ENCODE data around the gene B4GALT2. TPM values are rescaled to one million over a fixed set of nuclear protein-coding genes. Genes with fewer than 3 reads are reported as not detected.

B4GALT2 gene
- total RNA-seq, 1 experiment from 2014 or later, result 159 TPM

DNA sequence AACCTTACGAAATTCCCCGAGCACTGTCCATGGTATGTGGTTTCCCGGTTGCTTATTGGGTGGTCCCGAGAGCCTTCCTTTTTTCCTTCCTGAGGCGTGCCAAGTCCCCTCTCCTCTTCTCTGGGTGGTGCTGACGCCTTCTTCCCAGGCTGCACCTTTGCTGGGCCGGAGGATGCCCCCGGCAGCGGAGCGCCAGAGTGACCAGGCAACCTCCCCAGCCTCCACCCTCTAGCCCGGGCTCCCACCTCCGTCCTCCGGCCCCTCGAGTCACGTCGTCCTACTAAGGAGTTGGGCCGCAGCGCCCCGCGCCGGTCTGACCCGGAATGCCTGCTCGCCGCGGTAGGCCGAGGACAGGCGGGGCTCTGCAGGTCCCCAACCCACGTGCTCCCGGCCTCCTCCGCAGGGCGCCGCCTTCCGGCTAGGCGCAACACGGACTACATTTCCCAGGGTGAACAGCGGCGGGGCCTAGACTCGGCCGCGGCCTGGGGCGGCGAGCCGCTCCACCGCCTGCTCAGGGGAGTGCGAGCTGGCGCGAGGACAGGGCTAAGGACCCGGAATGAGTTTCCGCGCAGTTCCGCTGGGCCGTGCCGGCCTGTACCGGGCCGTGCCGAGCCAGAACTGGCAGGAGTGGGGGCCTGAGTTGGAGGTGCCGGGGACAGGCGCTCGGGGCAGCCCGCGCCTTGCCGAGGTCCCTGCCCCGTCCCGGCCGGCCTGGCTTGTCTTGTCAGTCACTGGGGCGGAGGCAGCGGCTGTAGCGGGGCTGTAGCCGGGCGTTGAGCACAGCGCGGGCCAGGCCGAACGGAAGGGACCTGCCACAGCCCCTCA lies 32.6 kb upstream of the B4GALT2 start, which contains the start of gene IPO13:
IPO13 (plus strand) TSS at position 715 of the 825 bp plus-strand sequence. CDS start 651 bp downstream, outside the sequence.
- peak; percentile 94 for DNase-seq (ENCODE audit: low spot score)

DNA sequence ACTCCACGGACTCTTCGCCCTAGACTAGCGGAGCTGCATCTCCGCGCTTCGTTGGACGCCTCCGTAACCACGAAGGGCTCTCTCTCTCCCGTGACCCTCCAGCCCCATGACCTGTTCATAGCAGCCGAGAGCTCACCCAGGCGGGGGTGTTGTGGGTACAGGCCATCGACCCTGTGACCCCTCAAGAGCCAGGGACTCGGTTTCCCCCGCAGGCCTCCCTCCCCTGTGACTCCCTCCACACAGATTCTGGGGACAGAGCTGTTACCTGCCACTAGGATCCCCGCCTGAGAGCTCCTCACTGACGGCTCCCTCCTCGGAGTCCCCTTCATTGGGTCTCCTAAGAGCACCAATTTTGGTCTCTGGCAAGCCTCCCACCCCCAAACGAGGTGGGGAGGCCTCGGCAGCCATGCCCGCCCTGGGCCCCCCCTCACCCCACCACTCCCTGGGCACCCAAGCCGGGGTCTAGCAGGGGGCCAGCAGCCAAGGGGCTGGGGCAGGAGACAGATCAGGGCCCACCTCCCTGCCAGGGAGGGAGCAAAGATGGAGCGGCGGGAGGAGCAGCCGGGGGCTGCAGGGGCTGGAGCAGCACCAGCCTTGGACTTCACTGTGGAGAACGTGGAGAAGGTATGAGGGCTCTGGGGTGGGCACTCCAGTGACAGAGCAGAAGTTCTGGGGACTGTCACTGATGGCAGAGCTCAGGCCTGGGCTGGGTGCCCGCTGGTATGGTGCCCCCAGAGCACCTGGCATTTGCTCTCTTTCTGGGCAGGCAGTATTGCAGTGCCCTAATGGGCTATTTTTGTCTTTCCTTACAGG lies 31.7 kb upstream of the B4GALT2 start:
- DNase-seq (ENCODE audit: low spot score), result no peak

DNA sequence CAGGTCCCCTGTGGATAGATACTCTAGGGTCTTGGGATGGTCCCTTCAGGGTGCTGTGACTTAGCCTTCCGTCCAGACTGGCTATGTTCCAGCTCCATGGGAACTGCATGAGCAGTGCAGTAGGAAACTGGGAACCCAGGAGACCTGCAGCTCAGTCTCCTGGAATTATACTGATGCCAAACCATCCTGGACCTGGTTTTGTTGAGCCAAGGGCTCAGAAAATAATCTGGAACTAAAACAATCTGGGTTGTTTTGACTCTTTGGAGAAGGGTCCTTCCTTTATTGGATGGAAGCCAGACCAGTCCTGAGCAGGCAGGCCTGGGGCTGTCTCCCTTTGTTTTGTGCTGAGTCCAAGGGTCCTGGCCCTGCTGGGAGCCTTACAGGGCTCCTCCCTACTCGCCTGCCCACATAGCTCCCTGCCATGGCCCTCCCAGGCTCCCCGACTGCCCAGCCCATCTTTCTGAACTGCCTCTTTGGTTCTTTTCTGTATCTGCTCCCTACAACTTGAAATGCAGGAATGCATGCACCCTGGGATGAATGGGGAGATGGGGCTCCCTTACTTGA lies 31.1 kb upstream of the B4GALT2 start:
- no peak for DNase-seq (ENCODE audit: low spot score)

DNA sequence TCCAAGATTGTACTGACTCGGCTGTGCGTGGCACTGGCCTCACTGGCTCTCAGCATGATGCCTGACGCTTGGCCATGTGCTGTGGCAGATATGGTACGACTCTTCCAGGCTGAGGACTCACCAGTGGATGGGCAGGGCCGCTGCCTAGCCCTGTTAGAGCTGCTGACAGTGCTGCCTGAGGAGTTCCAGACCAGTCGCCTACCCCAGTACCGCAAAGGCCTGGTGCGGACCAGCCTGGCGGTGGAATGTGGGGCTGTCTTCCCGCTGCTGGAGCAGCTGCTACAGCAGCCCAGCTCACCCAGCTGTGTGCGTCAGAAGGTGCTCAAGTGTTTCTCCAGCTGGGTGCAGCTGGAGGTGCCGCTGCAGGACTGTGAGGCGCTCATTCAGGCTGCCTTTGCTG lies 29.3 kb upstream of the B4GALT2 start:
- no peak for DNase-seq (ENCODE audit: low spot score)

DNA sequence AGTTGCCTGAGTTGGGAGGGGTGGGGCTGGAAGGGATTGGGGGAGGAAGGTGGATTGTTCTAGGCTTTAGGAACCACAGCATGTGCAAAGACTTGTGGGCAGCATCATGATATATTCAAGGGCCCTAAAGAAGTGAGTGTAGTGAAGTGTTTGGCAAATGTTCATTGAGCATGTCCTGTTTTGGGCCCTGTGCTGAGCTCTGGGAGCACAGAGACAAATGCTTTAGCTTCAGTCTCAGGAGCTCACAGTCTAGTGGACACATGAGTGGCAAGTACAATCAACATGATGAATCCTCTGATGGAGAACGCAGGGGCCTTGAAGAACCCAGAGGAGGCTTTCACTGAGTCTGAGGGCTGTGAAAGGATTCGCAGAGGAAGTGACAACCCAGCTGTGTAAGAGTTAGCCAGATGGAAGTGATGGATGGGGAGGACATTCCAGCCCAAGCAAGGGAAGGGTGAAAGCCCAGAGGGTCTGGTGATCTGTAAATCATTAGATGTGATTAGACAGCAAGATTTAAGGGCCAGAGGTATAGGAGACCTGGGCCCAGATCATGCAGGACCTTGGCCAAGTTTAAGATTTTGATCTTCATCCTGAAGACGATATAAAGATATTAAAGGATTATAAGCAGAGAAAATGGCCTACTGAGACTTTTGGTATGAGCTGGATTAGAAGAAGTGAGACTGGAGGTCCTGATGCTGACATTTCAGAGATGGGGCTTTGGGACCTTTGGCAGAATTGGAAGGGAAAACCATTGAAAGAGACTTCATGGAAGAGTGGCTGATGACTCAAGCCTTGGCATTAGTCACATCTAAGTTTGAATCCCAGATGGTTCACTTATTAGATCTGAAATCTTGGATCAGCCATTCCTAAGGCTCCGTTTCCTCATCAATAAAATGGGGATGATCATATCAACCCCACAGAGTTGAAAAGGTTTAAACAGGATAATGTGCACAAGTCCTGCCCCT lies 27.7 kb upstream of the B4GALT2 start:
- no peak for DNase-seq (ENCODE audit: low spot score)

DNA sequence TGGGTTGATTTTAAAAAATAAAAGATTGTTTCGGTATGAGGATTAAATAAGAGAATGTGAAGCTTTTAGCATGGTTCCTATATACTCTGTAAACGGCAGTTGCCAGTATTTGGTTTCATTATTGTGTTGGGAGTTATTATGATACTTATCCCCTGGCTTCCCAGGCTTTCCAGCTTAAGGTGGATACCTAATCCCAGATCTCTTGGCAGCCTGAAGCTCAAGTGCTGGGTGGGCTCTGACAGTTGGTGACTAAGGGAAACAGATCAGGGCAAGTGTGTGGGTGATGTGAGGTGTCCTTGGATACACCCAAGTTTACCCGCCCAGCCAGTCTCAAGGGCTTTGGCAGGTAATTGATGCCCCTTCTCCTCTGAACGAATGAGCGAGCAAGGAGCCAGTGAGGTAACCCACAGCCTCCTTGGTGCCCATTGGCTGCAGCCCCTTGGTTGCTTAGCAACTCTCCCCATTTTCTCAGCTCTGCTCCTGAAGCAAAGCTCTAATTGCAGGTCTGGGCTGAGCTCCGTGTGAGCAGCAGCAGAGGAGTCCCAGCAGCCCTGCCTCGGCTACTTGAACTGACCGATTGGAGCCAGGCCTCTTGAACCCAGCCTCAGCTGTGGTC lies 26.2 kb upstream of the B4GALT2 start:
- DNase-seq (ENCODE audit: low spot score), result no peak

DNA sequence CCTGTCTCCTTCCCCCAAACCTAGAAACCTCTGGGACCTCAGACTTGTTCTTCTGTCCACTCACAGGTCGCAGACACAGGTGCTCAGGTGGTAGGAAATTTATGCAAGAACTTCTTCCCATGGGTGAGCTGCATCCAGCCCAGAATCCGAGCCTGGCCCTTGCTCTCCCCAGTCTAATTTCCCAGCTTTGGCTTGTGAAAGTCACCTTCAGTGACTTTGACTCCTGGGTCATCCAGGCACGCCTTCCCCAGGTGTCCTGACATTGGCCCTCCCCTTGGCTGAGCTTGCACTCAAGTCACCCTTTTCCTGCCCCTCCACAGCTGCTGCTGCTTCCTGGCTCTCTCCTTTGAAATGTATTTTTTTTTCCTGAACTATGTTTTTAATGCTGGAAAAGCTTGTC lies 25.6 kb upstream of the B4GALT2 start:
- DNase-seq (ENCODE audit: low spot score), result no peak

DNA sequence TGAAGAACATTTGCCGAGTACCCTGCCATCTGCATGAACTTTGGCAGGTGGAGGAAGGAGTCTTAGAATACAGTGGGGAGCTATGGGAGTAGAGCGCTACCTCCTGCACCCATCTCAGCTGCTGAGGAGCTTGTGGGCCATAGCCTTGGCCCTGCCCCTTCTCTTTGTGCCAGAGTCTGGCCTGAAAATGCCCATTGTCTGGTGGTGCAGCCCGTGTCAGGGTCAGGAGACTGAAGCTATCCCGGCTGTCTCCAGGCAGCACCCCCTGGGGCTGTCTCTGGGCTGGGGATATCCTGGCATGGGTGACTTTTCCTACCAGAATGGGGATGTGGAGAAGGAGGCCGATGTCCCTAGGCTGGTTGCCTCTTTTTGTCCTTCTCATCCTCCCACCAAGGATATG lies 25.0 kb upstream of the B4GALT2 start:
- DNase-seq (ENCODE audit: low spot score), result no peak

DNA sequence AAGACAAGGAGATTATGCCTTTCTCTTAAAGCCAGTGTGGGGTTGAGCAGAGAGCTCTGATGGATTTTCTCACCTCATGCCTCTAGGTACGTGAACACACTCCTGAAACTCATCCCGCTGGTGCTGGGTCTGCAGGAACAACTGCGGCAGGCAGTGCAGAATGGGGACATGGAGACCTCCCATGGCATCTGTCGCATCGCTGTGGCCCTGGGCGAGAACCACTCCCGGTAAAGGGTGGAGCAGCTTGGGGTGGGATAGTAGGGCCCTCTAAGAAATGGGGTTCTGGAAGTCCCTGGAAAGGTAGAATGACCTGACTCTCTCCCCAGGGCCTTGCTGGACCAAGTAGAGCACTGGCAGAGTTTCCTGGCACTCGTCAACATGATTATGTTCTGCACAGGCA lies 22.8 kb upstream of the B4GALT2 start:
- DNase-seq (ENCODE audit: low spot score), result no peak

DNA sequence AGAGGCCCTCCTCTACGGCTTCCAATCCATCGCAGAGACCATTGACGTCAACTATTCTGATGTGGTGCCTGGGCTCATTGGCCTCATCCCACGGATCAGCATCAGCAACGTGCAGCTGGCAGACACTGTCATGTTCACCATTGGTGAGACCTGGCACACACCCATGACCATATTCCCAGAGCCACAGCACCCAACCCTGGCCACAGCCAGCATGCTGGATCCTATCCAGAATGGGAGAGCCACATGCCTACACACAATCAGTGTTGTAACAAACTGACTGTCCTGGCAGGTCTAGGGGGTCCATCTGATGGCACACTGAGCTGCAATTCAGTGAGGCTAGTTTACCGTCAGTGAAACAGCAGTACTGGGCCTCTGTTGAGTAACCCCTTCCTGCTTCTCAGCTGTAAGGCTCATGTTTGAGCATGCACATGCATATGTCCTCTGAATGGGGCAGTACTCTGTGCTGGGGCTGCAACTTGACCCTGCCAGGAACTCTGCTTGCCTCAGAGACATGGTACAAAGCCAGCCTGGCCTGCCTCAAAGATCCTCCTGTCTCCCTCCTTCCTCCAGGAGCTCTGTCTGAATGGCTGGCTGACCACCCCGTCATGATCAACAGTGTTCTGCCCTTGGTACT lies 21.5 kb upstream of the B4GALT2 start:
- no peak for DNase-seq (ENCODE audit: low spot score)

DNA sequence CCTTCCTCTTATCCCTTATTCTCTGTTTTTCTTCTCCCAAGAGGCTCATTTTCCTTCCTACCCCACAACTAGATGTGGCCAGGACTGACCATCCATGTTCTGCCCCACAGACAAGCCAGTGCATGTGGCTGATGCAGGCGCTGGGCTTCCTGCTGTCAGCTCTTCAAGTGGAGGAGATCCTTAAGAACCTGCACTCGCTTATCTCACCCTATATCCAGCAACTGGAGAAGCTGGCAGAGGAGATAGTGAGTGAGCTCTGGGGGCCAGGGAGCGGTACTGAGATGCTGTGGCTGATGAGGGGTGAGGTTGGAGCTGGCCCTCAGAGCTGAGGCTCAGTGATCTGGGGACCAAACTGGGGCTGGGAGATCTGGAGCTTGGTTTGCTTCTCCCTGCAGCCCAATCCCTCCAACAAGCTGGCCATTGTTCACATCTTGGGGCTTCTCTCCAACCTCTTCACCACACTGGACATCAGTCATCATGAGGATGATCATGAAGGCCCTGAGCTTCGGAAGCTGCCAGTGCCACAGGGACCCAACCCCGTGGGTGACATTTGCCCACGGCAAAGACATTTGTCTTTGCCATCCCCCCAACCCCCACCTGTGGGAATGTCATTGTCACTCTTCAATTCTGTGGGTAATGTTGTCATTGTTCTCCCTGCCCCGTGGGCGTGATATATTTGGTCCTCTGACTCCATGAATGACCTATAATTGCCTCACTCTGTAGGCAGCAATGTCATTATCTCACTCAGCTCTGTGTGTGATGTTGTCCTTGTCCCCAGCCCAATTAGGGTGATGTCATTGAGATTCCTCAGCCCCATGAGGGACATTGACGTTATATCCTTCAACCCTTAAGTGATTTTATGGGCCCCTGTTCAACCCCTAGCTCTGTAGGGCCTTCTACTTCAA lies 20.4 kb upstream of the B4GALT2 start:
- DNase-seq (ENCODE audit: low spot score), result no peak

DNA sequence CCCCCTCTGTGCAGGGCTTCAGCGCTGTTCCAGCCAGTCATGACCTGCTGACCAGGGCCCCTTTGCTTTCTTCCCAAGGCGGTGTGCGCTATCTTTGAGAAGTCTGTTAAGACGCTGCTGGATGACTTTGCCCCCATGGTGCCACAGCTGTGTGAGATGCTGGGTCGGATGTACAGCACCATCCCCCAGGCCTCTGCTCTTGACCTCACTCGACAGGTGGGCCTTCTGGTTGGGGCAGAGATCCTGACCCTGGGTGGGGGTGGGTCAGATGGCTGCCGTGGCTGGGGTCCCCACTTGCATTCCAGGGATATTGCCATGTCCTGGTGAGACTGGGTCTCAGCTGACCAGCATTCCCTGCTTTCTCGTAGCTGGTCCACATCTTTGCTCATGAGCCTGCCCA lies 18.2 kb upstream of the B4GALT2 start:
- no peak for DNase-seq (ENCODE audit: low spot score)

DNA sequence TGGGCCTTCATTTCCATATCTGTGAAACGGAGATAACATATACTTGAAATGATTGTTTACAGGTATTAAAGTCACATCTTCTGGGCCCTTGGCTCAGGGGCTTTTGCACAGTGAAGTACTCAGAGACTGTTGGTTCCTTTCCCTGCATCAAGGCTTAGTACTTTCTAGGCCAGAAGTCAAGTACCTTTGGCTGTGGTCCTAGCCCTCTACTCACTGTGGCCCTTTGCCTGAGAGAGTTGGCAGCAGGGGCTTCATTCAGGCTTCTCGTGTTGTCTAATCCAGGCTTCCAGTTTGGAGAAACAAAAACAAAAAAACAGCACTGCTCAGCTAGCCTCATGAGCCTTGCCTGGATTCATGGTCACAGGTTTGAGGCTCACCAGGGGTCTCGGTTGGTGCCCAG lies 17.3 kb upstream of the B4GALT2 start:
- no peak for DNase-seq (ENCODE audit: low spot score)

DNA sequence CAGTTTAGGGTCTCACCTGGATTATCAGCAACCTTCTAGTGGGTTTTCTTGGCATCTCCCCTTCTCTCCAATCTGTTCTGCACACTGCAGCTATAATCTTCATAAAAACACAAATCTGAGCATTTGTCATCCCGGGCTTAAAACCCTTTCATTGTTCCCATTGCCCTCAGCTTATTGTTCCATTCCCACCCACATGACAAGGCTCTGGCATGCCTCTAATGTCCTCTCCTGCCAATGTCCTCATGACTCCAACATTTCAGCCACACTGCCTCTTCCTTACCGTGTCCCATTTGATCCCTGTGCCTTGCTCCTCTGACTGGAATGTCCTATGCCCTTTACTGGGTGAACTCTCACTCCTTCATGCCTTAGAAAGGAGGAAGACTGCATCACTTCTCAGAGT lies 16.7 kb upstream of the B4GALT2 start:
- no peak for DNase-seq (ENCODE audit: low spot score)

DNA sequence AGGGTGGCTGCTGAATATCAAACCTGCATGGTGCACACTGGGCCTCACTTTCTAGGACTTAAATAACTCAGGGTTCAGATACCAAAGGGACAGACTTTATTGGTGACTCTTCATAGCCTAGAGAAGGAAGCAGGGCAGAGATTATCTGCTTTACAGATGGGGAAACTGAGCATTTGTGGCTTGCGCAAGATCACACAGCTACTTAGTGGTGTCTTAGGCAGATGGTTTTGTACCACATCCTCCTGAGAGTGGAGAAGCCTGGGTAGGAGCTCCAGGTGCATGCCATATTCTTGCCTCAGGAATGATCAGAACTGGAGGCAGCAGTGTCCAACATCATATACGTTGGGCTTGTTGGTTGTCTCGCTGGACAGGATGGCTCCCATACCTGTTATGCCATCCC lies 16.0 kb upstream of the B4GALT2 start:
- DNase-seq (ENCODE audit: low spot score), result no peak

DNA sequence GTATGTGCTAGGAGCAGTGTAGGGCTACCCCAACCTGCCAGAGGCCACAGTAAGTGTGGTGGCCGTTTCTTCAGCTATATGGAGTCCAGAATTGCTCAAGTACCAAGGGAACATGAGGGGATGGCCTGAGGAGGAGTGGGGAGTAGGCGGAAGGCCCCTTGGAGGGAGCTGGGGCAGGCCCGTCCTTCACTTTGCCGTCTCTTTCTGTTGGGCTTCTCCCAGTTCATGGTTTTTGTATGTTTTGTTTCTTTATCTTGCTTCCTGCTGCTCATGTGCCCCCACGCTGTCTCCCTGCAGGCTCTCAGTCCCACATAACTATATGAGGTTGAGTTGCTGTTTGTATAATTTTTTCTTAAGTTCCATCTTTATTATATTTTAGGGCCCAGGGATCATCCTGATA lies 15.1 kb upstream of the B4GALT2 start:
- no peak for DNase-seq (ENCODE audit: low spot score)

DNA sequence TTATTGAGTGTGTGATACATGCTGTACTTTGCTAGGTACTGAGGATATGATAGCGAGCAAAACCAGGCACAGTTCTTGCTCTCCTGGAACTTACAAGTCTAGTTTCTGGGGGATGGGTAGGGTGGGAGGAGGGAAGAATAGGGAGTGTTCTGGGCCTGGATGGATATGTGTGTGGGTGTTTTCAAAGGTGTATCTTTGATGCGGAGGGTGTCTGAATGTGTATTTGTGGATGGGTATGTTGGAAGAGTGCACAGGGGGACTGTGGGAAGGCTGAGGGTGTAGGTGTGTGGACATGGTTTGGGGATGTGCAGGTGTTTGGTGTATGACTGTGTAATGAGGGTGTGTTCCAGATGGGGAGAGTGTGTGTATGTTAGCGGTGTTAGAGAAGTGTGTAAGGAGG lies 13.7 kb upstream of the B4GALT2 start:
- DNase-seq (ENCODE audit: low spot score), result no peak

DNA sequence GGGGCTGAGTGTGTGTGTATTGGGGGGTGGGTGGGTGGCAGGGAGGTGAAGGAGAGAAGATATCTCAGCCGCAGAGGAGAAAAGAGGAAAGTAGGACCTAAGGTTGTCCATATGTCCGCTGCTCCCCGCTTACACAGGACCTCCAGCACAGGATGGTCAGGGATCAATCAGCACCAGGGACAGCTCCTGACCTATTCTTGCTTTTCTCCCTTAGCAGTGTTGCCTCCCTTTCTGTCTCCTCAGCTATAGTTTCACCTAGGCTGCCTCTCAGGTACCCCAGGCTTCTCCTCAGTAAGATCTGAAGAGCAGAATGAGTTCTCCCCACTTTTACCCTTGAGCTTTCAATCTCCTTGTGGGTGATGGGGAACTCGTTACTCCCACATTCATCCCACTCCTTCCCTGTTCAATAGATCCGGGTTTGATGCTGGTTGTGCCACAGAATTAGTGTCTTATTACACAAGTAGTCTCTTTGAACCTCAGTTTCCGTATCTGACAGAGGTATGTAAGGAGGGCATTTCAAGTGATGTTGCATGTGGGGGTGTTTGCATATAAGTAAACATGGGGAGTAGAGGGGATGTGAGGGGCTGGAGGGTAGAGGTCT lies 10.6 kb upstream of the B4GALT2 start:
- peak; percentile 55 for DNase-seq (ENCODE audit: low spot score)

DNA sequence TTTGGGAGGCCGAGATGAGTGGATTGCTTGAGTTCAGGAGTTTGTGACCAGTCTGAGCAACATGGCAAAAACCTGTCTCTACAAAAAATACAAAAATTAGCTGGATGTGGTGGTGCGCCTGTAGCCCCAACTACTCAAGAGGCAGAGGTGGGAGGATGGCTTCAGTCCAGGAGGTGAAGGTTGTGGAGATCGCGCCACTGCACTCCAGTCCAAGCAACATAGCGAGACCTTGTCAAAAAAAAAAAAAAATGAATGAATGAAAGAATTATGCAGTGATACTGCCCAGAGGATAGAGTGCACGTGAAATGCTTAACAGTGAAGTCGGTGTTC lies 9.6 kb upstream of the B4GALT2 start:
- no peak for DNase-seq (ENCODE audit: low spot score)

All from HT-29 (cell line).